Measurements from ENCODE around the gene CHRND.

DNA sequence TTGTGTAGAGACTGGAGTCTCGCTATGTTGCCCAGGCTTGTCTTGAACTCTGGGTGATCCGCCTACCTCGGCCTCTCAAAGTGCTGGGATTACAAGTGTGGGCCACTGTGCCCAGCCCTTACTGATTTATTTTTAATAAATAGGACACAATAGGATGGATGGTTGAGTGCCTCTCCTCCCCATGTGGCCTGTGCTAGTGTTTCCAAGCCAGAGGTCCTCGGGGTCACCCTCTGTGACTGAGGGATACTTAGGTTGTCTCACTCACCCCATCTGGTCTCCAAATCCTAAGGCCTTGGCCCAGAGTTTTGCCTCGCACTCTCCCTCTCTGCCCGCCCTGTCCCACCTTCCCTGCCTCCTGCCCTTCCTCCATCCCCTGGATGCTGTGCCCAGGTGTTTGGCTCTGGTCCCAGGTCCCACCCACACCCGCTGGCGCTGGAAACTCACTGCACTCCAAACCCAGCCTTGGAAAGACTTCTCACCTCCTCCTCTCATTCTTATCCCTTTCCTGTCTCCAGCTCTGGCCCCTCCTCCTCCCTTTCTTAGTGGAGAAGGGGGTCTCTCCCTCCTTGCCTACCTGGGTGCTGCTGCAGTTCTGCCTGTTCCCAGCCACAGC is 33.6 kb upstream of the CHRND start:
- TF ChIP-seq EZH2phosphoT487 (IDR thresholded peaks at IDR 0.05; ENCODE audit: low read depth) = no peak
- TF ChIP-seq, protein P1, sequence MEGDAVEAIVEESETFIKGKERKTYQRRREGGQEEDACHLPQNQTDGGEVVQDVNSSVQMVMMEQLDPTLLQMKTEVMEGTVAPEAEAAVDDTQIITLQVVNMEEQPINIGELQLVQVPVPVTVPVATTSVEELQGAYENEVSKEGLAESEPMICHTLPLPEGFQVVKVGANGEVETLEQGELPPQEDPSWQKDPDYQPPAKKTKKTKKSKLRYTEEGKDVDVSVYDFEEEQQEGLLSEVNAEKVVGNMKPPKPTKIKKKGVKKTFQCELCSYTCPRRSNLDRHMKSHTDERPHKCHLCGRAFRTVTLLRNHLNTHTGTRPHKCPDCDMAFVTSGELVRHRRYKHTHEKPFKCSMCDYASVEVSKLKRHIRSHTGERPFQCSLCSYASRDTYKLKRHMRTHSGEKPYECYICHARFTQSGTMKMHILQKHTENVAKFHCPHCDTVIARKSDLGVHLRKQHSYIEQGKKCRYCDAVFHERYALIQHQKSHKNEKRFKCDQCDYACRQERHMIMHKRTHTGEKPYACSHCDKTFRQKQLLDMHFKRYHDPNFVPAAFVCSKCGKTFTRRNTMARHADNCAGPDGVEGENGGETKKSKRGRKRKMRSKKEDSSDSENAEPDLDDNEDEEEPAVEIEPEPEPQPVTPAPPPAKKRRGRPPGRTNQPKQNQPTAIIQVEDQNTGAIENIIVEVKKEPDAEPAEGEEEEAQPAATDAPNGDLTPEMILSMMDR (IDR thresholded peaks at IDR 0.05; ENCODE audit: low read depth, low read length) = no peak

All from OCI-LY3 (cell line).